PC-9 (cell line): ENCODE results near the gene ZNF211. TPM values are rescaled to one million over a fixed set of nuclear protein-coding genes. Genes with fewer than 3 reads are reported as not detected.

Experiments
- BruUV-seq: library from RNA; stranded (reverse); fragments of 400-500 nt; replicated peaks from 2 replicates; lab custom pipeline; 2021; lab: Mats Ljungman, UMichigan
- CTCF ChIA-PET: fragments of 300-600 bp; sonication (Branson Sonifier 250); formaldehyde crosslinking; loops from one replicate; lab custom pipeline; 2022; ENCODE audit warnings: antibody characterized with exemption; lab: Charles Lee
- POLR2A ChIA-PET: fragments of 300-600 bp; sonication (Branson Sonifier 250); formaldehyde crosslinking; loops from one replicate; lab custom pipeline; 2022; ENCODE audit warnings: antibody characterized with exemption; ENCODE audit not compliant: unreplicated experiment; lab: Charles Lee
- DNase-seq, 2 experiments: peaks; one replicate each; pipeline versions ENCODE4 v3.0.0 to v3.0.0-alpha.2; 2015 to 2022; ENCODE audit warnings: mixed read lengths in 1 of 2
- H2AFZ ChIP-seq: fragments of 200-600 bp; sonication (generic); 2 replicates; pipeline ENCODE4 v1.8.1; 2017; ENCODE audit warnings: antibody characterized with exemption
- H3F3A ChIP-seq: fragments of 200-600 bp; sonication (generic); 2 replicates; pipeline ENCODE4 v1.8.1; 2017; ENCODE audit warnings: antibody characterized with exemption, mild to moderate bottlenecking, low read depth; ENCODE audit not compliant: insufficient read depth
- H3K27ac ChIP-seq: fragments of 200-600 bp; sonication (generic); 2 replicates; pipeline ENCODE4 v1.6.1; 2016; ENCODE audit warnings: mixed run types
- H3K27me3 ChIP-seq: fragments of 200-600 bp; sonication (generic); 2 replicates; pipeline ENCODE4 v1.6.1; 2016; ENCODE audit warnings: low read depth, mixed run types; ENCODE audit not compliant: insufficient read depth
- H3K36me3 ChIP-seq: fragments of 200-600 bp; sonication (generic); 2 replicates; pipeline ENCODE4 v1.6.1; 2016; ENCODE audit warnings: low read depth, mixed run types
- H3K4me1 ChIP-seq: fragments of 200-600 bp; sonication (generic); replicated peaks from 2 replicates; pipeline ENCODE4 v1.6.1; 2016; ENCODE audit warnings: mixed run types; ENCODE audit not compliant: insufficient read depth
- H3K4me2 ChIP-seq: fragments of 200-600 bp; sonication (generic); 2 replicates; pipeline ENCODE4 v1.6.1; 2017; ENCODE audit warnings: mixed run types
- H3K4me3 ChIP-seq: fragments of 200-600 bp; sonication (generic); 2 replicates; pipeline ENCODE4 v1.6.1; 2016; ENCODE audit warnings: mixed run types
- H3K79me2 ChIP-seq: fragments of 200-600 bp; sonication (generic); 2 replicates; pipeline ENCODE4 v1.6.1; 2017; ENCODE audit warnings: low read depth, mixed run types
- H3K9me2 ChIP-seq: fragments of 200-600 bp; sonication (generic); 2 replicates; pipeline ENCODE4 v1.8.1; 2017; ENCODE audit warnings: mild to moderate bottlenecking; ENCODE audit not compliant: insufficient read depth
- H3K9me3 ChIP-seq: fragments of 200-600 bp; sonication (generic); 2 replicates; pipeline ENCODE4 v1.8.1; 2016; ENCODE audit warnings: low read depth; ENCODE audit not compliant: insufficient read depth
- H4K20me1 ChIP-seq: fragments of 200-600 bp; sonication (generic); 2 replicates; pipeline ENCODE4 v1.8.1; 2017; ENCODE audit not compliant: insufficient read depth
- EZH2 ChIP-seq: fragments of 200-600 bp; sonication (generic); IDR thresholded peaks from 2 replicates; pipeline ENCODE4 v1.8.0; 2017; ENCODE audit warnings: antibody characterized with exemption, low read depth
- intact Hi-C: fragments of 100-400 bp; cut with micrococcal nuclease; formaldehyde crosslinking; loops from one replicate; pipeline ENCODE4 v1.10.0; 2022; ENCODE audit not compliant: unreplicated experiment
- total RNA-seq: library from RNA; stranded (reverse); gene quantifications from 2 replicates; pipeline ENCODE4 v1.2.3, GENCODE V29; 2021
- TF ChIP-seq, protein P1 (sequence below): fragments of 200-600 bp; sonication (generic); conservative IDR thresholded peaks from 2 replicates; pipeline ENCODE4 v1.6.1; 2017; ENCODE audit warnings: mixed run types, antibody characterized with exemption, mild to moderate bottlenecking, moderate library complexity

ZNF211 gene
- total RNA-seq, 1 experiment from 2014 or later = 7.9 TPM

DNA sequence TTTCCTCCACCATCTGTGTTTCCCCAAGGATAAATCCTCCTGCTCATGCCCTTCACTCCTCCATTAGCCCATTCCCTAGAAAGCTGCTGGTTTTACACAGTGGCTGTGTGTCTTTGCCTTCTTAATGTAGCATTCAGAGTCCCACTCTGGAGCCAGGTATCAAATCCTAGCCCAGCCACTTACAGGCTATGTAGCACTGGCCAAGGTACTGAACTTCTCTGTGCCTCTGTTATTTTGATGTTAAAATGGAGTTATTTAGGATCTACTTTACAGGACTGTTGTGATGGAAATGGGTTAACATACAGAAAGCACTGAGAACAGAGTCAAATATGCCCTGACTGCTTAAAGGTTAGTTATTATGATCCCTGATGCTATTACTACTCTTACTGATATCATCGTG is 34.3 kb downstream of the ZNF211 start:
- no peak overlapping the region for H3K4me2 ChIP-seq
- H3K9me3 ChIP-seq = no peaks in the 10 kb centered on the region
- BruUV-seq = no TSS peak
- H3F3A ChIP-seq = 0 out of 2 replicates have a peak, but pooled peaks cover 8% of the 10 kb centered on the region
- no peak overlapping the region for H2AFZ ChIP-seq
- H3K79me2 ChIP-seq = no peaks in the 10 kb centered on the region
- H4K20me1 ChIP-seq = no peaks in the 10 kb centered on the region
- H3K36me3 ChIP-seq = no peaks in the 10 kb centered on the region
- CTCF ChIA-PET = no interaction called here
- no peaks in the 10 kb centered on the region for H3K9me2 ChIP-seq
- no peak overlapping the region for H3K4me3 ChIP-seq
- DNase-seq = no peak
- H3K27ac ChIP-seq = no peak overlapping the region
- no peak for TF ChIP-seq EZH2
- TF ChIP-seq, protein P1, sequence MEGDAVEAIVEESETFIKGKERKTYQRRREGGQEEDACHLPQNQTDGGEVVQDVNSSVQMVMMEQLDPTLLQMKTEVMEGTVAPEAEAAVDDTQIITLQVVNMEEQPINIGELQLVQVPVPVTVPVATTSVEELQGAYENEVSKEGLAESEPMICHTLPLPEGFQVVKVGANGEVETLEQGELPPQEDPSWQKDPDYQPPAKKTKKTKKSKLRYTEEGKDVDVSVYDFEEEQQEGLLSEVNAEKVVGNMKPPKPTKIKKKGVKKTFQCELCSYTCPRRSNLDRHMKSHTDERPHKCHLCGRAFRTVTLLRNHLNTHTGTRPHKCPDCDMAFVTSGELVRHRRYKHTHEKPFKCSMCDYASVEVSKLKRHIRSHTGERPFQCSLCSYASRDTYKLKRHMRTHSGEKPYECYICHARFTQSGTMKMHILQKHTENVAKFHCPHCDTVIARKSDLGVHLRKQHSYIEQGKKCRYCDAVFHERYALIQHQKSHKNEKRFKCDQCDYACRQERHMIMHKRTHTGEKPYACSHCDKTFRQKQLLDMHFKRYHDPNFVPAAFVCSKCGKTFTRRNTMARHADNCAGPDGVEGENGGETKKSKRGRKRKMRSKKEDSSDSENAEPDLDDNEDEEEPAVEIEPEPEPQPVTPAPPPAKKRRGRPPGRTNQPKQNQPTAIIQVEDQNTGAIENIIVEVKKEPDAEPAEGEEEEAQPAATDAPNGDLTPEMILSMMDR = no peak
- intact Hi-C loops = no loop called here
- H3K27me3 ChIP-seq = peaks cover 35% of the 10 kb centered on the region
- POLR2A ChIA-PET = interaction anchor here (0.6 kb wide), 1 partner anchor 179 kb away, joined by 4 read pairs; the partner anchor contains the start of gene ZNF419
- H3K4me1 ChIP-seq = peaks cover 7% of the 10 kb centered on the region

DNA sequence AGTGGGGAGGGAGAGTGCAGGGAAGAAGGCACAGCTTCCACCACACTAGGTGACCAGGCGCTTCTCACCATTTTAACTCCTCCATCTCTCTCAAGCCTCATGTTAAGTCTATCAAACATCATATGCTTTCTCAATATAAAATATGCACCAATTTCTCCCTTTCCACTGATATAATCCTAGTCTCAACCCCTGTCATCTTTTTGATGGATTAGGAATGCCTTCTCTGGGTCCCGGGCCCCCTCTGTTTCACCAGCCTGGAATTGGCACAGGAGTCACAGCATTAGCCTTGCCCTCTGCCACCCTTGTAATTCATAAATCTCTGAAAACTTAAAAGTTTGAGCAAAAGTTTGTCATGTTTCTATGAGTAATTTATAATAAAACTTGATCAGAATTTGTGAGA is 35.7 kb downstream of the ZNF211 start, which contains the start of gene ZSCAN4:
Gene ZSCAN4 (plus strand): TSS at position 301 of the 400 bp plus-strand sequence. CDS start 7,211 bp downstream, outside the sequence.
- Histone ChIP-seq H3K4me2 (no peak within 1 kb of the TSS), H3K27ac (no peak within 1 kb of the TSS), H3K4me3 (no peak within 1 kb of the TSS), H3K4me1 (peaks cover 4% of the 10 kb centered on the region), H3K9me2 (no peaks in the 10 kb centered on the region), H3K9me3 (no peaks in the 10 kb centered on the region), H2AFZ (no peak within 1 kb of the TSS), H3K36me3 (no peaks in the 10 kb centered on the region), H3K79me2 (no peaks in the 10 kb centered on the region), H3K27me3 (peaks cover 34% of the 10 kb centered on the region), H3F3A (0 out of 2 replicates have a peak, but pooled peaks cover 8% of the 10 kb centered on the region), H4K20me1 (no peaks in the 10 kb centered on the region)
- POLR2A ChIA-PET = no interaction called here
- BruUV-seq = no TSS peak
- no peak for DNase-seq
- CTCF ChIA-PET = no interaction called here
- TF ChIP-seq, protein P1 = no peak
- TF ChIP-seq EZH2 = no peak
- intact Hi-C loops = no loop called here

DNA sequence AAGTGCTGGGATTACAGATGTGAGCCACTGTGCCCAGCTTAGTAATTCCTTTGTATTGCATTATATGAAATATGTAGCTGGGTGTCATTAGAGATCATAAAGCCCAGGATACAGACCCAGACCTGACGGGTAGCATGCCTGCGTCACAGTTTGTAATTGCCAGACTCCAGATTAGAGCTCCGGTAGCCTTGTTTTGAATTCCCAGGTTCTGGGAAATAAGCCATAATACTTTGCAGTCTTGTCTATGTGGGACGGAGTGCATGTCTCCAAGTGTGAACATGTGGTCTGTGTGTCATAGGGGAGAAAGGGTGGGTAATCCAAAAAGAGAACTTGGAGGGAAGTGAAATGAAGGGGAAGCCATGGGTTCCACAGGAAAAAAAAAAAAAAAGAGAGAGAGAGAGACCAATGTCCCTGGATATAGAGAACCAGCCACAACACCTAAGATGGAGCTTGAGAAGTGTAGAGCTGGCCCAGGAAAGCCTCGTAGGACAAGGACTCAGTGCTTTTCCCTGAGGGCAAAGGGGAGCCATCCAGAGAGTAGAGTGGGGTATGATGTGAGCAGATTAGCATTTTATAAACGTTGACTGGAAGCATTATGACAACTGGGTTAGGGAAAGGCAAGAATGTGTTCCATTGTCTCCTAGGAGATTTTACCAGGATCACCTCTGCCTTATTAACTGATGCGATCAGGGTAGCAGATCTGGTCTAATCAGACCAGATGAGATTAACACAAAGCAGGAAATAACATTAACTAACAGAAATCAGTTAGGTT is 38.3 kb downstream of the ZNF211 start:
- no peaks in the 10 kb centered on the region for H3K36me3 ChIP-seq
- no TSS peak for BruUV-seq
- intact Hi-C loops = no loop called here
- ChIA-PET CTCF (no interaction called here), POLR2A (no interaction called here)
- H3K79me2 ChIP-seq = no peaks in the 10 kb centered on the region
- H4K20me1 ChIP-seq = no peaks in the 10 kb centered on the region
- H3K4me2 ChIP-seq = no peak overlapping the region
- no peaks in the 10 kb centered on the region for H3F3A ChIP-seq
- H3K27me3 ChIP-seq = peaks cover 15% of the 10 kb centered on the region
- no peak overlapping the region for H2AFZ ChIP-seq
- no peak overlapping the region for H3K4me3 ChIP-seq
- H3K9me2 ChIP-seq = no peaks in the 10 kb centered on the region
- DNase-seq = no peak
- no peak overlapping the region for H3K27ac ChIP-seq
- H3K9me3 ChIP-seq = no peaks in the 10 kb centered on the region
- TF ChIP-seq, protein P1 = no peak
- no peak for TF ChIP-seq EZH2
- H3K4me1 ChIP-seq = no peaks in the 10 kb centered on the region
